HG03439 (cell line): ENCODE measurements around the gene IRX2.

ENCODE experiments used
- ATAC-seq: cut with Tn5 transposase; IDR thresholded peaks from one replicate; pipeline ENCODE4 v1.9.1; 2021; ENCODE audit warnings: mild to moderate bottlenecking, moderate library complexity; ENCODE audit not compliant: unreplicated experiment

IRX2 gene

DNA sequence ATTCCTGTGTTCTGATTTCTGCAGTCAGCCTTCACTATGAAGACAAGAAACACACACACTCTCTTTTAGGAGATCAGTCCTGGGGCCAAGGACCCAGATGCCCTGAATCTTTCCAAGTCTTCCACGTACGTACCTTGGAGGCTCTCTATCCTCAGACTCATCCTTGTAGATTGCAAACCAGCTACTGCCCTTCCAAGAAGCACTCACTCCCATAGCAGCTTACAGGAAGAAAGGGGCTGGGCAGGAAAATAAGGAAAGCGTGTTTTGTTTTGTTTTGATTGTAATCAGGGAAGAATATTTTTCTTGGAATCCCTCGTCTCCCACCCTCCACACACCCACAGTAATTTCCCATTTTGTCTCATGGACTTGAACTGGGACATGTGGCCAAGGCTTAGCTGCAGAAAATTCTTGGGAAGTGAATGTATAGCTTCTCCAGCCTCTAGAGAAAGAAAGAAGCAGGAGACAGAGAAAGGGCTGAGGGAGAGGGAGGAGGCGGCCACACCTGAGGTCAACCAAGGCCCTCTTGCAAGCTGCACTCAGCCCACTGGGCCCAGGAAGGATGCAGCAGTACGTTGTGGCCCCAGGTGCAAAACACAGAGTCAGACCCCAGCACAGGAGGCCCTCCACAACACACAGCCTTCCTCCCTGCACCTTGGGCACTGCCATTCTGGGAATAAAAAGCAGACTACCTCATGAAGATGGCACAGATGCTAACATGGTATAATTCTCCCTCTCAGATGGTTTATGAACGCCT, 29.9 kb downstream of the IRX2 start:
- ATAC-seq = no peak

DNA sequence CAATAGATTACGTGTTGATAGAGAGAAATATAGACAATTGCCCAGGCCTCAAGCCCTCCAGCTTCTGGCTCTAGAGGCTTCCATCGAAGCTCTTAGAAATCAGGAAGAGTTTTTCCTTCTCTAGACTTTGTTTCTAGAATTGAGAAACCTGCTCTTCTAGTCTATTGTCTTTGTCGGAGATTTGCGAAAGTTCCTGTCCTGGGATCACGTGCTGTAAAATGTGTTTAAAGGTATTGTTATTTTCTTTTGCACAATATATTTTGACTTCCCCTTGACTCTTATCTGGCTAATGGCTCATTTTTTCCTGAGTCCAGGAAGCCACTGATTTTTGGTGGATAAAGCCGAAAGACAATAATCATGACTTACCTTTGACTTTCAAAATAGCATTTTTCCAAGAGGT, 32.1 kb downstream of the IRX2 start:
- no peak for ATAC-seq

DNA sequence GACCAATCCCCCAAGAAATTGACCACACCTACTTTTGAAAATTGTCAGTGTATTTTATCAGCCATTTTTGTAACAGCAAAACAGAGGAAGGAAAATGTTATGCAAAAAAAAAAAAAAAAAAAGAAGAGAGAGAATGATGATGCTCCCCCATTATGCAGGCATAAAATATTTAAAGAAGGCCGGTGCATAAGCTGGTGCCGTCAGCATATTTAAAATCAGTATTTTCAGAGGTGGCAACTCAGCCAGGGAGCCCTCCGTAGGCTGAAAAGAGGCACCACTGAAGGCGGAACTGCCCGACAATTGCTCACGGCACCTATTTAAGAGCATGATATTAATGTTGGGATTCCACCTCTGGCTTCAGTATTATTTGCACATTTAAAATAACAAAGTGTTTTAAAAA, 33.4 kb downstream of the IRX2 start:
- ATAC-seq = no peak

DNA sequence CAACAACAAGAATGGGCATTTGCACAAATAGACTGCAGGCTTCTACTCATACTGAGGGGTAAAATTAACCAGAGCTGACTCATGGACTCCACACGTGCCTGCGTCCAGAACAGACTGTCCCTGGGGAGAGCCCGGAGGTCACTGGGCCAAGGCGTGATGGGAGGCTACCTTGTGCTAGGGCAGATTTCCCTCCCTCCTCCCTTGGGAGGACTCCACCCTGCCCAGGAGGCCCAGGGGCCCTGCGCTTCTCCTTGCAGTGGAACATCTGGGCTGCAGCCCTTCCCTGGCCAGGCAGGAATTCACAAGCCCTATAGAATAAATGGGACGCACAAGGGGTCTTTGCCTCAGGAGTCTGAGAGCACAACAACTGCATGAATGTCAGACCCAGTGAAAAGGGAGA, 35.6 kb downstream of the IRX2 start:
- no peak for ATAC-seq

DNA sequence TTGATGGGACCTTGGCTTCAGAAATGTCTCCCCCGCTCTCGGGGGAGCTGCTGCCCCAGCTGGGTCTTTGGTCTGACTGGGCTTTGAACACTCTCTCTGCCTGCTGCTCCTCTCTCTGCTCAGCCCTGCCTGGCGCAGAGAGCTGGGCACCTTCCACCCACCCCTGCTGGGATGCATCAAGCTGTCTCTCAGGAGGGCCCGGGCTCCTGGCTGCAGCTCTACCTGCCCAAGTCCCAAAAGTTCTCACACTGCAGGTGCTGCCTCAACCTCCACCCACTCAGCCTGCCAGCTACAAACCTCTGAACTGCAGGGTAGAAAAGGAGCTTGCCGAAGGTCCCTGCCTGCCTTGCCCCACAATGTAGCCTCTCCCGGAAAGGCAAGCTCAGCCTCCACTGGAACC, 36.7 kb downstream of the IRX2 start:
- ATAC-seq = no peak

DNA sequence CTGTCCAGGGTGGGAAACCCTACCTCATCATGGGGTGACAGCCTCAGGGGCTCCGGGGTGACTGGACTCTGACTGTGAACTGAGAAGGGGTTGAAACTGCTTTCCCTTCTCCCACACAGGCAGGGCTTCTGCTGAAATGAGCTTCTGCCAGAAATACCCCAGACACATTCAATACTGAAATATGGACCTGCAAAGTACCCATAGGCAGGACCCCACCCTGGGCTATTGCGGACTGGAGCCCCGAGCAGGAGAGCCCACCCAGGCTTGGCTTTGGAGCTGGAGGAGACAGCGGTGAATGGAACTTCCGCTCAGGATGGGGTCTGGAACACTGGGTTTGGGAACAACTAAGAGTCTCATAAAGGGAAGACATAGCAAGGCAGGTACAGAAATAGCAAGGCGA, 37.5 kb downstream of the IRX2 start:
- ATAC-seq = no peak

DNA sequence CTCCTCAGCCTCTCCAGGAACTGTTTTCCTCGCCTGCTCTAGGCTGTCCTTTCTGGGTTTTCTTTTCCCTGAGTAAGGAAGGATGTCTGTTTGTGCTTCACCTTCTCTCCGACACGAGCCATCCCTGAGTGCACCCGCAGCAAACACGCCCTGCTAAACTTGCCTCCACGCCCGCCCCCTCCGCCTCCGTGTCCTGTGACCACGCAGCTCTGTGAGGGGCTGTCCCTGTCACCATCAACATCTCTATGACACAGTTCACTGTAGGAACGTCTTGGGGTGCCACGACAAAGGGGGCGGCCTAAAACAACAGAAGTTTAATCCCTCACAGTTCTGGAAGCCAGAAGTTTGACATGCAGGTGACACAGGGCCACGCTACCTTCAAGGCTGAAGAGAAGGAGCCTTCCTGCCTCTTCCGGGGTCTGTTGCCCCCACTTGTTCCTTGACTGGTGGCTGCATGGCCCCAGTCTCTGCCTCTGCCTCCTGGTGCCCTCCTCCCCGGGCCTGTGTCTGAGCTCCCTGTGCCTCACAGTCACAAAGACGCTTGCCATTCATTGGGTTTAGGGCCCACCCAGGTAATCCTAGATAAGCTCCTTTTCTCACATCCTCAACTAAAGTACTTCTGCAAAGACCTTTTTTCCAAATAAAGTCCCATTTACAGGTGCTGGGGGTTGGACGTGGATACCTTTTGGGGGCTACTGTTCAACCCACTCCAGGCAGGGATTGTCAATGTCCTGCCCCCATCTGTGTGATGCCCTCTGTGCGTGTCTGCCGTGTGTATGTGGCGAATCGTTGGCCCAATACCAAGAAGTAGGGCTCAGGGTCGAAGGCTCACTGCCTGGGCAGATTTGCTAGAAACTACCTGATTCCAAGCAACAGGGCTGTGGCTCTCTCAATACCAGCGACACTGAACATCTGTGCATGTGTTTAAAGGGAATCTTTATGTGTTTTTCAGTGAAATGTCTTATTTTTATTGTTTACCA, 39.7 kb downstream of the IRX2 start:
- ATAC-seq = no peak

DNA sequence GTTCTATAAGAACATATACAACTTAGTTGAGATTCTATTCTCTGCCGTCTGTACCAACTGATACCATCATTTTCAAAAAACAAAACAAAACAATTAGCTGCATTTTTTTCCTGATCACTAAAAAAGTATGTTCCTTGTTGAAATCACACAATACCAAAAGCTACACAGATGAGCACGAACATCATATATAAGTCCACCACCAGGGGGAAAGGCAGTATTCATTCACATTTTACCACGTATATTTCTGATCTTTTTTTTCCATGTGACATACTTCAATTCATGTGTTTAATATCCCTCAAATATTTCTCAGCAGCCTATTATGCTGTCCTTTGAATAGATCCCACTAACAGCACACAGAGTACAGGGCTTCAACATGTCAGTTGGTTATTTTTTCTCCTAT, 40.6 kb downstream of the IRX2 start:
- no peak for ATAC-seq

DNA sequence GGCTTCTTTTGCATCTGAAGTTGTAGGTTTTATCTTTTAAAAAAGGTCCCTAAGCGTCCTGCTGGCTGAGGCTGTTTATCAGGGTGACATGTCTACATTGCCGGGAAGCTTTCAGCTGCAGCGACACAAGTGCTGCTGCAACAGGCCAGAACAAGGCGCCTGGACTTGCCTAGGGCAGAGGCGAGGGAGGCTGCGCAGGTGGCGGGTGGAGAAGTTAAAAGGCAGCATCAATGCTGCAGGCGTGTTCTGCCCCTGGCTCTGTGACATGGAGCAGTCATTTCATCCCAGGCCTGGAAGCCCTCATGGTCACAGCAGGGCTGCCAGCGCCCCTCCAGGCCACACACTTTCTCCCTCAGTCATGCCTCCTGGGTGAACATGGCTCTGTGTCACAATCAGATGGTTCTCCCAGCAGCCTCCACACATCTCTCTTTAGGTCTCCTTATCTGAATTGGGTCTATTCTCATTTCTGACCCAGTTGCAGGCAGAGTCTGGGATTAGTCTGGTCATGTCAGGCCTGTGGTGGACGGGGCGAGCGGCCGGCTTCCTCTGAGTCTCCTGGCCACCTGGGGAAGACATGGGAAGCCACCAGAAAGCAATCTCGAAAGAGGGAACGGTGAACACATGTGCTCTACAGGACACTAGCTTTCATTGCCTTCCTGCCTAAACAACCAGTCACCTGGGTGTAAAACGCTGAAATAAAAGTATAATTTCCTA, 41.3 kb downstream of the IRX2 start:
- ATAC-seq = no peak

DNA sequence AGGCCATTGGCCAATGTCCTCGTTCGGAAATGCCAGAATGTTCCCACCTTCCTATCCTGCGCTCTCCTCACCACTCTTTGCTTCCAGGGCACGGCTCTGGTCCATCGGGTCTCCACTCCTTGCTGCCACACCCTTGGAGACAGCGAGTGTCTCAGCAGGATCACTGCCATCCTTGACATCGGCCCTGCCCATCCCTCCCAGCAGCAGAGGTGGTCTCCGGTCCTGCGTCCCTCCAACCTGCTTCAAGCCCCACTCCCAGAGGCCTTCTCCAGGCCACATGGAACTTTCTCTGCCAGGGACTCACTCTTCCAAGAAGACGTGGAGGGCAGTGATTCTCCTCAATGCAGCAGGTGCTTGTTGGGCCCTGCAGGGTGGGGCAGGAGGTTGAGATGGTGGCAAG, 42.7 kb downstream of the IRX2 start:
- ATAC-seq = no peak

DNA sequence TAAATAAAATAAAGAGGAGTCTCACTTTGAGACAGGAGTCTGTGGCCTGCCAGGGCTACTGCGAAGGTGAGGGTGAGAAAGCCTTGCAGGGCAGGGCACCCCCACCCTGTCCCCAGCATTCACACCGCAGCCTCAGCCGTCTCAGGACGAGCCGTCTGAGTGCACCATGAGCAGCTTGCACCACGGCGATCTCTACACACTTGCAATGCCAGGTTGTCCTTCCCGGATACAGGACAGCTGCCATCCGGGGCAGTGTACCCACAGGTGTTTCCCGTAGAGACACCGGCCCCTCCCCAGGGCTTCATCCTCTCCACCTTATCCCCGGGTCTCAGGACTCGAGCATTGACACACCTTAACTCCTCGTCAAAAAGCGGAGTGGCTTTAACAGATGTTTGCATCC, 43.3 kb downstream of the IRX2 start:
- no peak for ATAC-seq

DNA sequence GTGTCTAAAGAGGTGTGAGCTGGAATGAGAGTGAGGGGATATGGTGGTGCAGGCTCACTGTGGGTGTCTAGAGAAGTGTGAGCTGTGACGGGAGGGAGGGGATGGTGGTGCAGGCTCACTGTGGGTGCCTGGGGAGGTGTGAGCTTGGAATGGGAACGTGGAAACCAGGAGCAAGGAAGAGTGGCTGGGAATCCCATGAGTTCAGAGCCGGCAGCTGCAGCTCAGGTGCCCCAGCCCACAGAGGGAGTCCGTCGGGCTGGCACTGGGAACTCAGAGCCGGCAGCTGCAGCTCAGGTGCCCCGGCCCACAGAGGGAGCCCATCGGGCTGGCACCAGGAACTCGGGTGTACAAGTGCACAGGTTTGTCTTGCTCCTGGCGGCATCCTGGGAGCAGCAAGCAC, 45.6 kb downstream of the IRX2 start:
- ATAC-seq = no peak

DNA sequence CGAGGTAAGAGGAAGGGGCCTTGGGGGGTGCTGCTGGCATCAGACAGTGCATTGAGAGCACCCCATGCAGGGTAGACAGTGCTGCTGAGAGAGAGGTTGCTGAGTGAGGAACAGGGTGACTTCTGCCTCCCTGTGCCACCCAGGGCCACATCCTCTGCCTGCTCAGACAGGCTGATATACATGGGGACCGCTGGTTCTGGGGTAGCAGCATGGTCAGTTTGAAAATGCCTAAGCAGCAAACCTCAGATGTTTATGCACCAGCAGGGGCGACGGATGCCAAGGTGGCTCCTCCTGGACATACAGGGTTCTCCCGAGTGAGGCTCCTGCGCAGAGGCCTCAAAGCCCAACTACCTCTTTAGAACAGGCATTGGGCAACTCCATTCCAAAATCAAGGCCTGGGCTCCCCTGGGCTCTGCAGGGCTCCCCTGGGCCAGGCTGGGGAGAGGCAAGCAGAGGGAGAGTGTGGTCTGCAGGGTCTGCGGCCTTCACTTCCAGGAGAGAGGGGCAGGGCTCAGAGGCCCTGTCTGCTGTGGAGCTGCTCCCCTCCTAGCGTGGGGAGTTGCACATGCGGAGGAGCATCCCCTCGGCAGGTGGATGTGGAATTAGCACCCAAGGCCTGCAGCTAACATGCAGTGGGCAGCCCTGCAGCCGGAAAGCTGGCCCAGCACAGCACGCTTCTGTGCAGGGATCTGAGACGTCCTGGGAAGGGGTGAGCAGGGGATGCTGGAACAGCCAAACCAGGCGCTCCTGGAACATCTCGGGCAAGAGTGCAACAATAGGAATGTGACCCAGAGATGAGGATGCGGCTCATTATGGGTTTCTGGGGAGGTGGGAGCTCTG, 46.5 kb downstream of the IRX2 start:
- no peak for ATAC-seq

DNA sequence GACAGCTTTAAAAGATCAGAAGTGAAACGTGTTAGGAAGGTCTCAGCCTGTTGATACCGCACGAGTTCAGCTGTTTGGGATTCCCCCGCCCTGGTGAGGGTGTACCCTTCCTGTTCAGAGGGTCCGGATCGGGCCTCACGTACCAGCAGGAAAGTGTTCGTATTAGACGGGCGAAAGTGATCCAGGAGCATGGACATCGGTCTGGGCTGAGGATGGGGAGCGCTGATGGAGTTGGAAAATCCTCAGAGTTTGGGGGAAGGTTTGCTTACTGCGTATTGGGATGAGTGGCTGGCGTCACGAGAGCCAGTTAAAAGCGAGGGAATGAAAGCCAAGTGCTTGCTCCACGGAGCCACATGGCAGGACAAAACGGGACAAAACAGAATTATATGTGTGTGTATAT, 47.4 kb downstream of the IRX2 start:
- no peak for ATAC-seq

DNA sequence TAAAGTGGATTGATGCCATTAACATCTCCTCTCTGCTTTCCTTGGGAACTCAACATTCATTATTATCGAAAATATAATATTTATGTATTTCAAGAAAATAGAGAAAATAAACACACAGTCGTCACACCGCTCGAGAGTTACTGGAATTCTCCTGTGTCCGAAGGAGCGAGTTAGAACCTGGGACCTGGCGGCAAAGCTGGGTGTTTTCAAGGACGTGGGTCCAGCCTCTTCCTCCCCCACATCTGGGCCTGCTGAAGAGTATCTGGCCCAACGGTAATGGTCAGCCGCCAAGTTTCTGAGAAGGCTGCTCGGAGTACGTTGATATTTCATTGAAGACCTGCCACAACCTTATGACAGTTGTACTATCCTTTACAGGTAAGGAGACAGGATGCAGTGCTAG, 47.9 kb downstream of the IRX2 start:
- ATAC-seq = no peak

DNA sequence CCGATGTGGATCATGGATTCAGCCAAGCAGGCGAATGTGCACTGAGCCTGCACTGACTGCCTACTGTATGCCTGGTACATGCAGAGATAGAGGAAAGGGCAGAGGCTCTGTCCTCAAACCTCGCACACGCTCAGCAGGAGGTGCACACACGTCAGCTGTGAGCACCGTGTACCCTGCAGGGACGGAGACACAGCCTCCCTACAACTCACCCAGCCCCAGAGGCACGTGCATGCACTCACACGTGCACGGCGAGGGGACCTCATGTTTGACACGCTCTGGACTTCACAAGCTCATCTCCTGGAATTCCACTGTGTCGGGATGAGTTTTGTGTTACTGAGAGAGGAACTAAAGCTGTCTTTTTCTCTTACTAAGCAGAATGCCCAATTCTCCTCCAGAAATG, 48.4 kb downstream of the IRX2 start:
- ATAC-seq = no peak

DNA sequence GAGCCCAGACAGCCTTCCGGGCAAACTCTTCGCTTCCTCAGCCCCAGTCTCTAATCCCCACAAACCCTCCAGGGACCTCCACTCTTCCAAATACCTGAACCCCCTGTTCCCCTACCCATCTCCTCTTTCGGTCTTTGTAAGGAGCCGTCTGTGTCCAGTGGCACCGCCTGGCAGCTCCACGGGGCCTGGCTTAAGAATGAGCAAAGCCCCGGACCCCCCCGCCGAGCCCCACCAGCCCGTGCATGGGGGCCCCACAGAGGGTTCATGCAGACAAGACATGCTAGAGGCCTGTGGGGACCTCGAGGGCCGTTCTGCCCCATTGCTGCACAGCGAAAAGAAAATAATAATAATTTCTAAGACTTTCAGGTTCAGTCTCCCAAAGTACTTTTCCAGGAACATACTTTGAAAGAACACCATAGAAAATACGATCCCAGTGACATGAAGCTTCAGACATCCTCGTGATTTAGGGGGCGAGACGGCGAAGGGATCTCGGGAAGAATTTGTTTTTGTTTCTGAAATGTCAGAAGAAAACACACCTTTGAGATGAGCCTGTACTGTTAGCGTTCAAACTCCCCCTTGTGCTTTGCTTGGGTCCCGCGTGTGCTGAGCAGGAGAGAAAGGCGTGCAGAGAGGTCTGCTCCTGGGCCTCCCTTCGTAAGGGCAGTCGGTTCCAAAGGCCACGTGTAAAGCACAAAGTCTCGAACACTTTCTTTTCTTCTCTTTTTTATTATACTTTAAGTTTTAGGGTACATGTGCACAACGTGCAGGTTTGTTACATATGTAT, 49.2 kb downstream of the IRX2 start:
- no peak for ATAC-seq

DNA sequence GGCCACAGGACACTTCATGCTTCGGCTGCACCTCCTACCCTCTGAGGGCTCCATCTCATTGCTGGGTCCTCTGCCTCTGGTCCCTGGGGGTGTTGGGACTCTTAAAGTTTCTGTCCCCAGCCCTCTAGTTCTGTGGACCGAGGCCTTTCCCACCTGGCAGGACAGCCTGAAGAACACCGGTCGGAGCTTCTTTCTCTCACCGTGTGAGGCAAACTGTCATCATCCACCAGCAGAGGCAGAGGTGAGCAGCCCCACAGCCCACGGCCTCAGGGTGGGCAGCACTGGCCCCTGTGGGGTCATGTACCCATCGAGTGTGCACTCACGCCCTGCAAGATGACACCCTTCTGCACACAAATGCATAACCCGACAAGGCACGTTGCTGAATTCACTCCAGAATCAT, 49.9 kb downstream of the IRX2 start:
- no peak for ATAC-seq

DNA sequence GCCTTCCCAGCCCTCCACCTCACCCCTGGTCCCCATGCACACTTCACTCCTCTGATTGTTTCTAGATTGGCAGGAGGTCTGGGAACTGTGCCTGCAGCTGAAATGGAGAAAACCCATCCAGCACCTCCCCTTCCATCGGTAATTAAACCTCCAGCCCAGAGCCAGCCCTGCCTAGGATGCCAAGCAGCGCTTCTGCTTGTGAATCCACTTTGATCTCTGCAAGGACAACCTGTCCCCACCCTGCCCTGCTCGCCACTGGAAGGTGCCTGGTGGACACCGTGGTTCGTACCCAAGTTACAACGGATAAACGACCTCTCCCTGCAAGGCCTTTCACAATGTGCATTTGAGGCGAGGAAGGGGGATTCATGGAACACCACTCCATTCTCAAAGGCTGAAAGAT, 50.6 kb downstream of the IRX2 start:
- no peak for ATAC-seq

DNA sequence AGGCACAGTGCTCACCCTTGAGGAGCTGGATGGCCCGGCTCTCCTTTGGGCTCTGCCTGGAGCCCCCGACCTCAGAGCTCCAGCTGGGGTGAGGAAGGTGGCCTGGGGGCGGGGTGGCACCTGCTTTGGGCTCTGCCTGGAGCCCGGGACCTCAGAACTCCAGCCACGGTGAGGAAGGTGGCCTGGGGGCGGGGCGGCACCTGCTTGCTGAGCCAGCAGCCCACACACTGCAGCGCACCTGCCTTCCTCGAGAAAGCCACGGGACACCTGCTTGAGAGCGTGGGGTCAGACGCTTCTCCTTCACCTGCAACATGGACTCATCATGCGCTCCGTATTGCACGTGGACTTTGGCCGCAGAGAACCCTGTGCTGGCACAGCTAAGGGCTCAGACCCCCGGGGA, 51.8 kb downstream of the IRX2 start:
- ATAC-seq = no peak
